GM12865 (cell line): ENCODE measurements around the gene KCNIP3.

Experiments
- DNase-seq: peaks from one replicate; pipeline ENCODE4 v3.0.0; 2010; ENCODE audit warnings: low read depth
- H3K4me3 ChIP-seq: 2 replicates; pipeline ENCODE4 v1.5.1; 2011; ENCODE audit warnings: mild to moderate bottlenecking, low read depth, low read length, control low read depth
- CTCF ChIP-seq: IDR thresholded peaks from 2 replicates; pipeline ENCODE4 v1.5.1; 2011; ENCODE audit warnings: low read length, control low read depth, low read depth, inconsistent platforms; ENCODE audit not compliant: insufficient read depth; ENCODE audit errors: missing control alignments

Gene KCNIP3

GRCh38 chr2:95386031-95386430 lies 88.9 kb downstream of the KCNIP3 start:
- no peak for DNase-seq
- H3K4me3 ChIP-seq: no peak overlapping the region
- no peak for TF ChIP-seq CTCF

GRCh38 chr2:95387358-95387757 lies 90.2 kb downstream of the KCNIP3 start:
- H3K4me3 ChIP-seq: no peak overlapping the region
- no peak for DNase-seq
- no peak for TF ChIP-seq CTCF

- DNase-seq: no peak
- no peak for TF ChIP-seq CTCF
- no peak overlapping the region for H3K4me3 ChIP-seq
Measured at GRCh38 chr2:95388091-95388692, 91.0 kb downstream of the KCNIP3 start.

GRCh38 chr2:95388856-95389244 lies 91.7 kb downstream of the KCNIP3 start:
- no peak for DNase-seq
- TF ChIP-seq CTCF: no peak
- no peak overlapping the region for H3K4me3 ChIP-seq

GRCh38 chr2:95389245-95390119 lies 92.3 kb downstream of the KCNIP3 start:
- no peak overlapping the region for H3K4me3 ChIP-seq
- DNase-seq: peak; percentile 57
- peak; percentile 95 for TF ChIP-seq CTCF

- TF ChIP-seq CTCF: no peak
- DNase-seq: no peak
- H3K4me3 ChIP-seq: no peak overlapping the region
Measured at GRCh38 chr2:95390272-95390880, 93.2 kb downstream of the KCNIP3 start.
